DOHH2 (cell line): Measurements from ENCODE around the gene ROBO2.

Experiments
- H3F3A ChIP-seq: fragments of 200-600 bp; sonication (generic), shearing (Covaris generic); 2 replicates; pipeline ENCODE4 v1.6.0; 2016; ENCODE audit warnings: antibody characterized with exemption, mild to moderate bottlenecking; ENCODE audit not compliant: control insufficient read depth, insufficient read depth
- H3K27ac ChIP-seq: fragments of 200-600 bp; sonication (generic); 2 replicates; pipeline ENCODE4 v1.5.1; 2014; ENCODE audit warnings: low read depth, mild to moderate bottlenecking, low read length, moderate library complexity
- H3K27me3 ChIP-seq: fragments of 200-600 bp; sonication (generic); 2 replicates; pipeline ENCODE4 v1.6.1; 2014; ENCODE audit warnings: mild to moderate bottlenecking, low read length, mixed read lengths; ENCODE audit not compliant: control insufficient read depth
- H3K36me3 ChIP-seq: fragments of 200-600 bp; sonication (generic); 2 replicates; pipeline ENCODE4 v1.6.1; 2014; ENCODE audit warnings: mild to moderate bottlenecking, low read length, moderate library complexity, mixed read lengths; ENCODE audit not compliant: control insufficient read depth
- H3K4me1 ChIP-seq: fragments of 200-600 bp; sonication (generic); 2 replicates; pipeline ENCODE4 v1.6.1; 2014; ENCODE audit warnings: mild to moderate bottlenecking, low read length, mixed read lengths; ENCODE audit not compliant: control insufficient read depth
- H3K4me2 ChIP-seq: fragments of 200-600 bp; sonication (generic); 2 replicates; pipeline ENCODE4 v1.6.0; 2014; ENCODE audit warnings: mild to moderate bottlenecking, low read length, moderate library complexity
- H3K4me3 ChIP-seq: fragments of 200-600 bp; sonication (generic); 2 replicates; pipeline ENCODE4 v1.5.1; 2014; ENCODE audit warnings: mild to moderate bottlenecking, low read length, mixed read lengths
- H3K79me2 ChIP-seq: fragments of 200-600 bp; sonication (generic); 2 replicates; pipeline ENCODE4 v1.6.1; 2014; ENCODE audit warnings: mild to moderate bottlenecking, low read length, mixed read lengths; ENCODE audit not compliant: control insufficient read depth
- H3K9me2 ChIP-seq: fragments of 200-600 bp; sonication (generic); replicated peaks from 2 replicates; pipeline ENCODE4 v1.6.1; 2014; ENCODE audit warnings: mild to moderate bottlenecking, low read length, mixed read lengths; ENCODE audit not compliant: control insufficient read depth
- H3K9me3 ChIP-seq: fragments of 200-600 bp; sonication (generic); 2 replicates; pipeline ENCODE4 v1.6.1; 2014; ENCODE audit warnings: antibody characterized with exemption, low read length, mixed read lengths; ENCODE audit not compliant: control insufficient read depth, insufficient read depth
- H4K20me1 ChIP-seq: fragments of 200-600 bp; sonication (generic); 2 replicates; pipeline ENCODE4 v1.6.0; 2014; ENCODE audit warnings: low read depth, mild to moderate bottlenecking, antibody characterized with exemption, low read length, moderate library complexity; ENCODE audit not compliant: control insufficient read depth, insufficient read depth
- EZH2phosphoT487 ChIP-seq: fragments of 200-600 bp; sonication (generic); IDR thresholded peaks from 2 replicates; pipeline ENCODE4 v1.6.1; 2017; ENCODE audit warnings: borderline replicate concordance, mild to moderate bottlenecking, antibody characterized with exemption, low read length, moderate library complexity, mixed read lengths
- TF ChIP-seq, protein P1 (sequence below): fragments of 200-600 bp; sonication (generic); IDR thresholded peaks from one replicate; pipeline ENCODE4 v1.5.1; 2014; ENCODE audit warnings: antibody characterized with exemption, mild to moderate bottlenecking, low read depth, low read length; ENCODE audit not compliant: poor library complexity, severe bottlenecking

ROBO2 gene

DNA sequence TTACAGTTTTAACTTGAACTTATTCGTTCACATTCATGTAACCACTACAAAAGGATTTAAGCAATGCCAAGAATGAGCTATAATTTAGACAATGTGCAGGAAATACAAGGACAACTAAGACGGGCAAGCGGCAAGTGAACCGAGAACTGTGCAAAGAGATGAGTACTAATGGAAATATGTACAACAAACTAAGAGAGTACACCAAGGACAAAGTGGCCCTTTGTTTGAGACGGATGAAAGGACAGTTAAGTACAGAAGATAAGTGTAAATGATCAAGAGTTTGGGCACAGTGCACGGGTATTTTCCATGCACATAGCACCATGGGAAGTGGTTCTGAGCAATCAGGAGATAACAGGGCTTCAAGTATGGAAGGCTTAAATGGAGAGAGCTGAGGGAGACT is 281.7 kb downstream of the ROBO2 start:
- Histone ChIP-seq H3K27me3 (no peaks in the 10 kb centered on the region), H3K9me2 (no peaks in the 10 kb centered on the region), H4K20me1 (no peaks in the 10 kb centered on the region), H3K27ac (no peak overlapping the region), H3F3A (no peaks in the 10 kb centered on the region), H3K9me3 (no peaks in the 10 kb centered on the region), H3K36me3 (no peaks in the 10 kb centered on the region), H3K4me2 (no peak overlapping the region), H3K79me2 (no peaks in the 10 kb centered on the region), H3K4me1 (no peaks in the 10 kb centered on the region), H3K4me3 (no peak overlapping the region)
- no peak for TF ChIP-seq EZH2phosphoT487
- TF ChIP-seq, protein P1, sequence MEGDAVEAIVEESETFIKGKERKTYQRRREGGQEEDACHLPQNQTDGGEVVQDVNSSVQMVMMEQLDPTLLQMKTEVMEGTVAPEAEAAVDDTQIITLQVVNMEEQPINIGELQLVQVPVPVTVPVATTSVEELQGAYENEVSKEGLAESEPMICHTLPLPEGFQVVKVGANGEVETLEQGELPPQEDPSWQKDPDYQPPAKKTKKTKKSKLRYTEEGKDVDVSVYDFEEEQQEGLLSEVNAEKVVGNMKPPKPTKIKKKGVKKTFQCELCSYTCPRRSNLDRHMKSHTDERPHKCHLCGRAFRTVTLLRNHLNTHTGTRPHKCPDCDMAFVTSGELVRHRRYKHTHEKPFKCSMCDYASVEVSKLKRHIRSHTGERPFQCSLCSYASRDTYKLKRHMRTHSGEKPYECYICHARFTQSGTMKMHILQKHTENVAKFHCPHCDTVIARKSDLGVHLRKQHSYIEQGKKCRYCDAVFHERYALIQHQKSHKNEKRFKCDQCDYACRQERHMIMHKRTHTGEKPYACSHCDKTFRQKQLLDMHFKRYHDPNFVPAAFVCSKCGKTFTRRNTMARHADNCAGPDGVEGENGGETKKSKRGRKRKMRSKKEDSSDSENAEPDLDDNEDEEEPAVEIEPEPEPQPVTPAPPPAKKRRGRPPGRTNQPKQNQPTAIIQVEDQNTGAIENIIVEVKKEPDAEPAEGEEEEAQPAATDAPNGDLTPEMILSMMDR, result no peak

DNA sequence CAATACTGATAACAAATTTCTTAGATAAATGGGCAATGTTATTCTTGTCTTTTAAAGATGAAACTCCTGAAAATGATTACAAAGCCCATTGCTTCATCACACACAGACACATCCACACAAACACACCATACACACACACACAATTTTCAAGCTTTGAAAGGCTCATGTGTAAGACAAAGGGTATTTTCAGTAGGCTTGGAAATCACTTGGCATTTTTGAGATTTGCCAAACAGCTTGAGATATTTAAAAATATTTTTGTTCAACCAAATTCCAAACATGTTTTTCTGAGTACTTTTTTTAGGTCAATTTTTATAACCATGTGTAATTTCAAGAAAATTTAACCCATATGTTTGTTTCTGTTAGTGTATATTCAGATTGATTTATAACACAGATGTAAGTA is 283.7 kb downstream of the ROBO2 start:
- H3K79me2 ChIP-seq, result no peaks in the 10 kb centered on the region
- H3K4me3 ChIP-seq, result no peak overlapping the region
- no peaks in the 10 kb centered on the region for H4K20me1 ChIP-seq
- H3K27me3 ChIP-seq, result no peaks in the 10 kb centered on the region
- no peaks in the 10 kb centered on the region for H3K9me3 ChIP-seq
- no peaks in the 10 kb centered on the region for H3K36me3 ChIP-seq
- no peak overlapping the region for H3K27ac ChIP-seq
- H3K4me1 ChIP-seq, result no peaks in the 10 kb centered on the region
- no peak overlapping the region for H3K4me2 ChIP-seq
- H3K9me2 ChIP-seq, result no peaks in the 10 kb centered on the region
- no peaks in the 10 kb centered on the region for H3F3A ChIP-seq
- TF ChIP-seq, protein P1, result no peak
- TF ChIP-seq EZH2phosphoT487, result no peak

DNA sequence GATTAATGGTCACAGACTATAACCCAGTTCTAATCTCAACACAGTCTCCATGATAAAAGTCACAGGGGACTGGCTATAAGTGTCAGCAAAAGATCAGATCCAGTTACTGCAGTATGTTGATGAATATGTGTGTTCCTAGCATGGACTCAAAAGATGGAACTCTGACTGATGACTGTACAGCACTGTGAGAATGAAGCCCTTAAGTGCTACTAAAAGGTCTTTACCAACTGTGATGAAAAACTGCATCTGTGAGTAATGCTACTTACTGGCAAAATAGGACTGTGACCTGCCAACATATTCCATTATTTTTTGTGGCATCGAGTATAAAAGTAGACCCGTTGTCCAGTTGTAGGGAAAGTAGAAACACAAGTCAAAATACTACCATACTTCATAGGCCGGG is 284.2 kb downstream of the ROBO2 start:
- H3K36me3 ChIP-seq, result no peaks in the 10 kb centered on the region
- H3K4me2 ChIP-seq, result no peak overlapping the region
- H3K9me3 ChIP-seq, result no peaks in the 10 kb centered on the region
- no peak overlapping the region for H3K27ac ChIP-seq
- H3K27me3 ChIP-seq, result no peaks in the 10 kb centered on the region
- no peaks in the 10 kb centered on the region for H3F3A ChIP-seq
- no peaks in the 10 kb centered on the region for H3K4me1 ChIP-seq
- no peak for TF ChIP-seq EZH2phosphoT487
- TF ChIP-seq, protein P1, result no peak
- H3K4me3 ChIP-seq, result no peak overlapping the region
- H3K9me2 ChIP-seq, result no peaks in the 10 kb centered on the region
- no peaks in the 10 kb centered on the region for H3K79me2 ChIP-seq
- H4K20me1 ChIP-seq, result no peaks in the 10 kb centered on the region

- no peaks in the 10 kb centered on the region for H3K4me1 ChIP-seq
- no peak overlapping the region for H3K4me2 ChIP-seq
These were observed 285.4 kb downstream of the ROBO2 start for GRCh38 chr3:77325280-77325679.

More at GRCh38 chr3:77325280-77325679, 285.4 kb downstream of the ROBO2 start:
- H3K79me2 ChIP-seq, result no peaks in the 10 kb centered on the region
- no peak overlapping the region for H3K4me3 ChIP-seq
- H3K9me2 ChIP-seq, result no peaks in the 10 kb centered on the region
- TF ChIP-seq, protein P1, result no peak
- TF ChIP-seq EZH2phosphoT487, result no peak
- no peaks in the 10 kb centered on the region for H3K36me3 ChIP-seq
- no peaks in the 10 kb centered on the region for H3K27me3 ChIP-seq
- no peaks in the 10 kb centered on the region for H3K9me3 ChIP-seq
- H4K20me1 ChIP-seq, result no peaks in the 10 kb centered on the region
- H3K27ac ChIP-seq, result no peak overlapping the region
- no peaks in the 10 kb centered on the region for H3F3A ChIP-seq
